ENCODE results near the gene PSTPIP1. TPM values are rescaled to one million over a fixed set of nuclear protein-coding genes. Genes with fewer than 3 reads are reported as not detected.

The PSTPIP1 gene
- total RNA-seq, 2 donors from 2014 or later = 141 to 152 TPM

DNA sequence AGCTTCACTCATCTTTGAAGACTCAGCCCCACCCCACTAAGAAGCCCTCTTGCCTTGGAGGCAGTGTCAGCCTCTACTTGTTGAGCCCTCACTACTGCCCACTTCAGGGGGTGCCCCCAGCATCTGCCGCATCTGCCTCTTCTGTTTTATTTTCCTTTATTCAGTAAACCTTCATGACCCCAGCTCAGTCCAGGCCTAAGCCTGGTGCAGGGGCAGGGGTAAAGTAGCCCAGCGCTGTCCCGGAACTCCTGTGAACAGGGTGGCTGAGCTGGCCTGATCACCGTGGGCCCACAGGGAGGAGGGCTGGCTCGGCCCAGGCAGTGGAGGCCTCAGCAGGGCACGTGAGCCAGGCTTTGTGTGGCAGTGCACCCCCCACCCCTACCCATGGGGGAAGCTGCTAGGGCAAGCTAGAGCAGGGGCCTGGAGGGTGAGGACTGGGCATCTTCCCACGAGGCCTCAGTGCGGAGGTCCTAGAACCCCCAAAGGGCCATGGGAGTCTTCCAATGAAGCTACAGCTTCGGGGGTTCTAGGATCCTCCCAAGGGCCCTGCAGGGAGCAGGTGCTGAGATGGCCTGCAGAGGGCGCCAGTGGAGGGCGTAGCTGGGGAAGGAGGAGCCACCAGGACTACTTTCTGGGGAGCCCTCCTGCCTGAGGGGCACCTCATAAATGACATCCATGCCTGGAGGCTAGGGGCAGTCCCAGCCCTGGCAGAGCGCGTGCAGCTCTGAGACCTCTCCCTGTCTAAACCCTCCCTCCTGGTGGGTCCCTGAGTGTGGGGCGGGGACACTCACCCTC lies 40.0 kb downstream of the PSTPIP1 start:
- H3K4me1 Mint-ChIP-seq (ENCODE audit: low read depth) = peaks cover 3% of the 10 kb centered on the region
- peaks cover 10 to 22% of the 10 kb centered on the region in 2 donors for H3K36me3 Mint-ChIP-seq (ENCODE audit: insufficient read depth in 2 of 2)
- peak overlapping the region; percentile 44 for H3K27ac Mint-ChIP-seq

GRCh38 chr15:77035584-77035983 lies 40.7 kb downstream of the PSTPIP1 start:
- Mint-ChIP-seq H3K4me1 (ENCODE audit: low read depth) (peaks cover 3% of the 10 kb centered on the region), H3K27me3 (ENCODE audit: low read depth) (no peaks in the 10 kb centered on the region), H3K36me3 (ENCODE audit: insufficient read depth in 2 of 2) (peaks cover 10 to 23% of the 10 kb centered on the region in 2 donors), H3K9me3 (peaks cover 0 to 7% of the 10 kb centered on the region in 2 donors), H3K27ac (no peak overlapping the region), H3K4me3 (no peak overlapping the region)
- DNase-seq (no peak), ATAC-seq (replicated peaks in 1 of 2) (no peak)

More for the DNA sequence above, 40.0 kb downstream of the PSTPIP1 start:
- H3K4me3 Mint-ChIP-seq = no peak overlapping the region
- ATAC-seq (replicated peaks in 1 of 2) = peak in 1 of 2 donors; percentile 22
- no peaks in the 10 kb centered on the region for H3K27me3 Mint-ChIP-seq (ENCODE audit: low read depth)
- DNase-seq = peak; percentile 41 to 56
- peaks cover 0 to 7% of the 10 kb centered on the region in 2 donors for H3K9me3 Mint-ChIP-seq

- Mint-ChIP-seq H3K4me1 (ENCODE audit: low read depth) (peaks cover 3% of the 10 kb centered on the region), H3K27ac (peak overlapping the region; percentile 13), H3K4me3 (no peak overlapping the region), H3K9me3 (peaks cover 0 to 7% of the 10 kb centered on the region in 2 donors), H3K27me3 (ENCODE audit: low read depth) (no peaks in the 10 kb centered on the region), H3K36me3 (ENCODE audit: insufficient read depth in 2 of 2) (peaks cover 13 to 25% of the 10 kb centered on the region in 2 donors)
- ATAC-seq (replicated peaks in 1 of 2) (no peak), DNase-seq (no peak)
Measured at GRCh38 chr15:77035999-77036471, 41.1 kb downstream of the PSTPIP1 start.

- no peak for ATAC-seq (replicated peaks in 1 of 2)
- H3K27ac Mint-ChIP-seq = peak overlapping the region; percentile 92
- H3K27me3 Mint-ChIP-seq (ENCODE audit: low read depth) = no peaks in the 10 kb centered on the region
- peaks cover 0 to 7% of the 10 kb centered on the region in 2 donors for H3K9me3 Mint-ChIP-seq
- no peak for DNase-seq
- H3K36me3 Mint-ChIP-seq (ENCODE audit: insufficient read depth in 2 of 2) = peaks cover 13 to 25% of the 10 kb centered on the region in 2 donors
- peaks cover 3% of the 10 kb centered on the region for H3K4me1 Mint-ChIP-seq (ENCODE audit: low read depth)
- H3K4me3 Mint-ChIP-seq = no peak overlapping the region
Measured at GRCh38 chr15:77036537-77037387, 41.8 kb downstream of the PSTPIP1 start.

DNA sequence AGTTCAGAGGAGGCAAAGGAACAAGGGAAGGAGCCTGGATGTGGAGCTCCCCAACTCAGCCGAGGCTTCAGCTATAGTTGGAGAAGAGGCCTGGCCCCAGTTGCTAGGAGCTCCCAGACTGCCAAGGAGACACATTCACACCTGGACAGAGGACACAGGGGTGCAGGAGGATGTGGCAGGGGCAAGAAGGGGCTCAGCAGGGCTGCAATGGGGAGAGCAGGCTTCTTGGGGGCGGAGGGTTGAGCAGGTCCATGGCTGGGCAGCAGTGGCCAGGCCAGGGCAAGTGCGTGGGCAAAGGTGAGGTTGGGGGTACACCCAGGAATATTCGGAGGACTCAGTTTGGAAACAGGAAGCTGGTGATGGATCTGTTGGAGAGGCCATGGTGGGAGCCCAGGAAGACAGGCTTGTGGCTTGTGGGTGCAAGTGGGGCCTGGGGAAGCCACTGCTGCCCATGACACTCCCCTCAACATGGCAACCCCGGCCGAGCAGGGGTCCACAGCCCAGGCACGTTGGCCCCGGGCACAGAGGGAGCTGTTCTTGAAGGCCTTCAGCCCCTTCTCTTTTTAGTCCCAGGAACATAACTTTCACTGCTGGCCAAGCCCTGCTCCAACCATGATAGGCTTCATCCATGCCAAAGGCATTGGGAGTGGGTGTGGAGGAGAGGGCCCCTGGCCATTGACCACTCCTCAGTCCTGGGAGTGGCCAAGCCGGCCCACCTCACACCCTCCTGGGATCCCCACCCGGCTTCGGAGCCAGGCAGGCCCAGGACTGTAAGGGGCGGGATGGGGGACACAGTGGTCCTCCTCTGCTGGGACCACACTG lies 42.7 kb downstream of the PSTPIP1 start:
- no peak overlapping the region for H3K4me3 Mint-ChIP-seq
- DNase-seq (no peak), ATAC-seq (replicated peaks in 1 of 2) (no peak)
- H3K27me3 Mint-ChIP-seq (ENCODE audit: low read depth) = no peaks in the 10 kb centered on the region
- peaks cover 0 to 7% of the 10 kb centered on the region in 2 donors for H3K9me3 Mint-ChIP-seq
- peaks cover 3% of the 10 kb centered on the region for H3K4me1 Mint-ChIP-seq (ENCODE audit: low read depth)
- H3K27ac Mint-ChIP-seq = peak overlapping the region; percentile 92
- H3K36me3 Mint-ChIP-seq (ENCODE audit: insufficient read depth in 2 of 2) = peaks cover 13 to 25% of the 10 kb centered on the region in 2 donors

GRCh38 chr15:77038312-77039216 lies 43.6 kb downstream of the PSTPIP1 start:
- peak overlapping the region; percentile 68 for H3K27ac Mint-ChIP-seq
- ATAC-seq (replicated peaks in 1 of 2) (peak; percentile 37 to 60), DNase-seq (no peak)
- peaks cover 13 to 27% of the 10 kb centered on the region in 2 donors for H3K36me3 Mint-ChIP-seq (ENCODE audit: insufficient read depth in 2 of 2)
- H3K27me3 Mint-ChIP-seq (ENCODE audit: low read depth) = no peaks in the 10 kb centered on the region
- peaks cover 3% of the 10 kb centered on the region for H3K4me1 Mint-ChIP-seq (ENCODE audit: low read depth)
- H3K9me3 Mint-ChIP-seq = peaks cover 0 to 7% of the 10 kb centered on the region in 2 donors
- no peak overlapping the region for H3K4me3 Mint-ChIP-seq

DNA sequence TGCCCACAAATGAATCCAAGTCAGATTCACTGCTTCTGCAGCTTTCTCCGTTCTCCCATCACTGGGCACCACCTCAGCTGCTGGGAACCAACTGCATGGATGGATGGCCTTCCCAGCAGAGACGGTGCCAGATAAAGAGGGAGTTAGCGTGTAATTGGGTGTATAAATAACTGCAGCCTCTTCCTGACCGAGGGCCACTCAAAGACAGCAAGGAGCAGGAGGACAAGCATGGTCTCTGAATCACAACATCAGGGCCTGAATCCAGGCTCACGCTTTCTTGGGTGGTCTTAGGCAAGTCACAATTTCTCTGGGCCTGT lies 44.2 kb downstream of the PSTPIP1 start:
- ATAC-seq (replicated peaks in 1 of 2) (no peak), DNase-seq (no peak)
- Mint-ChIP-seq H3K36me3 (ENCODE audit: insufficient read depth in 2 of 2) (peaks cover 12 to 27% of the 10 kb centered on the region in 2 donors), H3K9me3 (peaks cover 0 to 7% of the 10 kb centered on the region in 2 donors), H3K4me3 (no peak overlapping the region), H3K4me1 (ENCODE audit: low read depth) (peaks cover 3% of the 10 kb centered on the region), H3K27me3 (ENCODE audit: low read depth) (no peaks in the 10 kb centered on the region), H3K27ac (no peak overlapping the region)

DNA sequence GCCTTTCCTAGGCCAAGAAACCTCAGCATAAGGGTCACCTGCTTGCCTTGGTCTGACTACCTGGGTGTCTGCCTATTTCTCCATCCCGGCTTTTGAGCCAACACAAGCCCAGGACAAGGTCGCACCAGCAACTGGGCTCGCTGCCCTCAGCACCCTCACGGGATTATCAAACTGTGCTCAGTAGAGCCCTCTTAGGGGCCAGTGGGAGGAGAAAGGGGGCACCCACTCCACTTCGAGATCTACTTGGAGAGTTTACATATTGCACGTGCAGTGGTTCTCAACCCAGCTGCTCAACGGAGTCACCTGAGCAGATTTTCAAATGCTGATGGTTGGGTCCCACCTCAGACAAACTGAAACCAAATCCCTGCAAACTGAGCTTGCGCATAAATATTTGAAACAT lies 44.9 kb downstream of the PSTPIP1 start:
- Mint-ChIP-seq H3K4me1 (ENCODE audit: low read depth) (peaks cover 3% of the 10 kb centered on the region), H3K36me3 (ENCODE audit: insufficient read depth in 2 of 2) (peaks cover 12 to 24% of the 10 kb centered on the region in 2 donors), H3K4me3 (no peak overlapping the region), H3K27me3 (ENCODE audit: low read depth) (no peaks in the 10 kb centered on the region), H3K9me3 (peaks cover 0 to 7% of the 10 kb centered on the region in 2 donors), H3K27ac (no peak overlapping the region)
- ATAC-seq (replicated peaks in 1 of 2) = no peak
- DNase-seq = no peak

GRCh38 chr15:77040673-77041072 lies 45.7 kb downstream of the PSTPIP1 start:
- no peak overlapping the region for H3K4me3 Mint-ChIP-seq
- H3K36me3 Mint-ChIP-seq (ENCODE audit: insufficient read depth in 2 of 2) = peaks cover 16 to 28% of the 10 kb centered on the region in 2 donors
- DNase-seq = no peak

DNA sequence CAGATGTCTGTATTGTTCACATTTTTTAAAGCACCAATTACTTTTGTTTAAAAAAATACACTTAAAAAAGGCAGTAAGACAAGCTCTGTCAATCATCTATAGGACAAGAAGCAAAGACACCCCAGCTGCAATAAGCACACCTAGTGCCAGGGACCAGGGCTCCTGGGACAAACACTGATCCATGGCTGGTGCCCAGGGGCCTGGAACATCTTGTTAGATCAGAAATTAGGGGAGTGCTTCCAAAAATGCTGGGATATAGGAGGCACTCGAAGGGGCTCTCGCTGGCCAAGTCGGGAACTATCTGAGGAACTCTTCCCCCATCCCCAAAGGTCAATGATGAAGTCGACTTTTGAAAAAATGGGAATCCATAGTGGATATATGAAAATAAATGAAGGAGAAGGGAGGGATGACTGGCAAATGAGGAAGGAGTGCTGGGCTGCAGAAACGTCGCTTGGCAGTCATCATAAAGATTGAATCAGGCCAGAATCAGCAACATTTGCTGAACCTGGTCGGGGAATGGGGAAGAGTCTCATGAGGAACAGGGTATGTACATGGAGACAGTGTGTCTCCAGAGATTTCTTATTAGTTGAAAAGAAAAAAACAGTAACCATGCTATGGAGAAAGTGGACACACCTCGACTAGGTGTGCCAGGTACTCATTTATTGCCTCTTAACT lies 47.5 kb downstream of the PSTPIP1 start:
- H3K36me3 Mint-ChIP-seq (ENCODE audit: insufficient read depth in 2 of 2) = peaks cover 13 to 17% of the 10 kb centered on the region in 2 donors
- no peaks in the 10 kb centered on the region for H3K4me1 Mint-ChIP-seq (ENCODE audit: low read depth)
- H3K27ac Mint-ChIP-seq = no peak overlapping the region
- ATAC-seq (replicated peaks in 1 of 2) (no peak), DNase-seq (no peak)
- H3K9me3 Mint-ChIP-seq = peaks cover 0 to 5% of the 10 kb centered on the region in 2 donors
- no peak overlapping the region for H3K4me3 Mint-ChIP-seq
- no peaks in the 10 kb centered on the region for H3K27me3 Mint-ChIP-seq (ENCODE audit: low read depth)

More at GRCh38 chr15:77040673-77041072, 45.7 kb downstream of the PSTPIP1 start:
- Mint-ChIP-seq H3K4me1 (ENCODE audit: low read depth) (peaks cover 3% of the 10 kb centered on the region), H3K9me3 (peaks cover 0 to 7% of the 10 kb centered on the region in 2 donors), H3K27me3 (ENCODE audit: low read depth) (no peaks in the 10 kb centered on the region), H3K27ac (peak overlapping the region; percentile 29)
- ATAC-seq (replicated peaks in 1 of 2) = peak; percentile 33 to 44
